HEK293 (cell line): ENCODE data around the gene CRYZL1.

Experiments used
- CTCF ChIP-seq: fragments of 450-650 bp; formaldehyde crosslinking; IDR thresholded peaks from 2 replicates; pipeline ENCODE4 v1.5.1; 2016; ENCODE audit warnings: missing biosample characterization, missing genetic modification characterization
- FEZF1 ChIP-seq: fragments of 450-650 bp; formaldehyde crosslinking; IDR thresholded peaks from 2 replicates; pipeline ENCODE4 v1.5.1; 2016; ENCODE audit warnings: missing biosample characterization, missing genetic modification characterization
- REST ChIP-seq: fragments of 450-650 bp; formaldehyde crosslinking; IDR thresholded peaks from 2 replicates; pipeline ENCODE4 v1.5.1; 2016; ENCODE audit warnings: missing biosample characterization, missing genetic modification characterization
- ZBTB17 ChIP-seq: fragments of 450-650 bp; formaldehyde crosslinking; IDR thresholded peaks from 2 replicates; pipeline ENCODE4 v1.5.1; 2016; ENCODE audit warnings: missing biosample characterization, missing genetic modification characterization
- ZBTB8A ChIP-seq: fragments of 450-650 bp; formaldehyde crosslinking; IDR thresholded peaks from 2 replicates; pipeline ENCODE4 v1.5.1; 2016; ENCODE audit warnings: missing biosample characterization, missing genetic modification characterization
- ZNF175 ChIP-seq: fragments of 450-650 bp; formaldehyde crosslinking; IDR thresholded peaks from 2 replicates; pipeline ENCODE4 v1.5.1; 2016; ENCODE audit warnings: missing biosample characterization, missing genetic modification characterization
- ZNF362 ChIP-seq: fragments of 450-650 bp; formaldehyde crosslinking; IDR thresholded peaks from 2 replicates; pipeline ENCODE4 v1.5.1; 2016; ENCODE audit warnings: missing biosample characterization, missing genetic modification characterization
- ZNF521 ChIP-seq: fragments of 450-650 bp; formaldehyde crosslinking; IDR thresholded peaks from 2 replicates; pipeline ENCODE4 v1.5.1; 2017; ENCODE audit warnings: missing biosample characterization, mild to moderate bottlenecking, missing genetic modification characterization
- ZNF596 ChIP-seq: fragments of 450-650 bp; IDR thresholded peaks from 2 replicates; pipeline ENCODE4 v1.5.0; 2018; ENCODE audit warnings: missing biosample characterization, mild to moderate bottlenecking, missing genetic modification characterization, moderate library complexity
- ZNF621 ChIP-seq: fragments of 450-650 bp; formaldehyde crosslinking; IDR thresholded peaks from 2 replicates; pipeline ENCODE4 v1.5.1; 2017; ENCODE audit warnings: missing biosample characterization, missing genetic modification characterization
- ZNF776 ChIP-seq: fragments of 450-650 bp; formaldehyde crosslinking; IDR thresholded peaks from 2 replicates; pipeline ENCODE4 v1.5.0; 2017; ENCODE audit warnings: missing biosample characterization, missing genetic modification characterization, borderline replicate concordance

GRCh38 chr21:33654412-33654811 lies 12.9 kb upstream of the CRYZL1 start:
- TF ChIP-seq CTCF (tag by site-specific recombination), result no peak
- no peak for TF ChIP-seq ZBTB17 (tag by site-specific recombination)
- TF ChIP-seq ZNF175 (tag by site-specific recombination), result no peak
- TF ChIP-seq ZNF521 (tag by site-specific recombination), result no peak
- TF ChIP-seq ZNF621 (tag by site-specific recombination), result no peak
- TF ChIP-seq ZBTB8A (tag by site-specific recombination), result no peak
- TF ChIP-seq FEZF1 (tag by site-specific recombination), result no peak
- no peak for TF ChIP-seq REST (tag by site-specific recombination)
- TF ChIP-seq ZNF596 (tag by site-specific recombination), result no peak
- TF ChIP-seq ZNF362, result no peak
- TF ChIP-seq ZNF776, result no peak
